Measurements from ENCODE around the gene CNTNAP5. TPM values are rescaled to one million over a fixed set of nuclear protein-coding genes. Genes with fewer than 3 reads are reported as not detected.

The CNTNAP5 gene
- total RNA-seq, 1 experiment from 2014 or later: not detected

DNA sequence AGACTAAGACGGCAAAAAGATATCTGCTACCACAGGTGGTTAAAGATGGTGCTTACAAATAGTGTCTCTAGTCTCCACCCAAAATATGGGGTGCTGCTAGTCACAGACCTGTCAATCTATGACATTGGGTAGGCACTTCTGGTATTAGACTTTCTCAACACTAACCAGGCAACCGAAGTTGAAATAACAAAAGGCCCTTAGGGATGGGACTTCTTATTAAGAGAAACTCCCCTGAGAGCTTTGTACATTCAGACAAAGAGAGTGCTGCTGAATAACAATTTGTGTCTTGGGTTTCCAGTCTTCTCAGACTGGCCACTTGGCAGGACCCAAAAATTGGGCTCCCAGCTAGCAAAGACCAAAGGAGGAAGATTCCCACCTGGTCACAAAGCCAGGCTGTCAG is 310.0 kb downstream of the CNTNAP5 start:
- H3K4me1 ChIP-seq (ENCODE audit: control insufficient read depth, insufficient read depth, low read length): no peaks in the 10 kb centered on the region
- ATAC-seq (no peak), DNase-seq (ENCODE audit: low read depth, low spot score) (no peak)
- H3K27me3 ChIP-seq (ENCODE audit: control insufficient read depth, insufficient read depth, low read length): no peaks in the 10 kb centered on the region
- no peak overlapping the region for H3K4me3 ChIP-seq (ENCODE audit: low read depth in 2 of 2, low read length in 2 of 2)
- H3K27ac ChIP-seq (ENCODE audit: low read length): no peak overlapping the region
- intact Hi-C loops (cut with micrococcal nuclease; ENCODE audit: unreplicated experiment) (no loop called here), in situ Hi-C loops (cut with HindIII; ENCODE audit: low pct_unique_long_range_greater_than_20kb, low sequenced_read_pairs) (no loop called here)
- TF ChIP-seq SIN3A (IDR thresholded peaks at IDR 0.05; ENCODE audit: borderline replicate concordance, insufficient read depth, low read depth, low read length): no peak
- TF ChIP-seq TCF7L2 (IDR thresholded peaks at IDR 0.05; ENCODE audit: low read depth, low read length): no peak
- TF ChIP-seq, protein P1, sequence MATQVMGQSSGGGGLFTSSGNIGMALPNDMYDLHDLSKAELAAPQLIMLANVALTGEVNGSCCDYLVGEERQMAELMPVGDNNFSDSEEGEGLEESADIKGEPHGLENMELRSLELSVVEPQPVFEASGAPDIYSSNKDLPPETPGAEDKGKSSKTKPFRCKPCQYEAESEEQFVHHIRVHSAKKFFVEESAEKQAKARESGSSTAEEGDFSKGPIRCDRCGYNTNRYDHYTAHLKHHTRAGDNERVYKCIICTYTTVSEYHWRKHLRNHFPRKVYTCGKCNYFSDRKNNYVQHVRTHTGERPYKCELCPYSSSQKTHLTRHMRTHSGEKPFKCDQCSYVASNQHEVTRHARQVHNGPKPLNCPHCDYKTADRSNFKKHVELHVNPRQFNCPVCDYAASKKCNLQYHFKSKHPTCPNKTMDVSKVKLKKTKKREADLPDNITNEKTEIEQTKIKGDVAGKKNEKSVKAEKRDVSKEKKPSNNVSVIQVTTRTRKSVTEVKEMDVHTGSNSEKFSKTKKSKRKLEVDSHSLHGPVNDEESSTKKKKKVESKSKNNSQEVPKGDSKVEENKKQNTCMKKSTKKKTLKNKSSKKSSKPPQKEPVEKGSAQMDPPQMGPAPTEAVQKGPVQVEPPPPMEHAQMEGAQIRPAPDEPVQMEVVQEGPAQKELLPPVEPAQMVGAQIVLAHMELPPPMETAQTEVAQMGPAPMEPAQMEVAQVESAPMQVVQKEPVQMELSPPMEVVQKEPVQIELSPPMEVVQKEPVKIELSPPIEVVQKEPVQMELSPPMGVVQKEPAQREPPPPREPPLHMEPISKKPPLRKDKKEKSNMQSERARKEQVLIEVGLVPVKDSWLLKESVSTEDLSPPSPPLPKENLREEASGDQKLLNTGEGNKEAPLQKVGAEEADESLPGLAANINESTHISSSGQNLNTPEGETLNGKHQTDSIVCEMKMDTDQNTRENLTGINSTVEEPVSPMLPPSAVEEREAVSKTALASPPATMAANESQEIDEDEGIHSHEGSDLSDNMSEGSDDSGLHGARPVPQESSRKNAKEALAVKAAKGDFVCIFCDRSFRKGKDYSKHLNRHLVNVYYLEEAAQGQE (IDR thresholded peaks at IDR 0.05; ENCODE audit: insufficient read depth in 1 of 2, low read depth in 2 of 2, low read length in 1 of 2): no peak
- no peak for TF ChIP-seq POLR2AphosphoS5 (IDR thresholded peaks at IDR 0.05; ENCODE audit: low read depth, low read length)
- TF ChIP-seq, protein P2, sequence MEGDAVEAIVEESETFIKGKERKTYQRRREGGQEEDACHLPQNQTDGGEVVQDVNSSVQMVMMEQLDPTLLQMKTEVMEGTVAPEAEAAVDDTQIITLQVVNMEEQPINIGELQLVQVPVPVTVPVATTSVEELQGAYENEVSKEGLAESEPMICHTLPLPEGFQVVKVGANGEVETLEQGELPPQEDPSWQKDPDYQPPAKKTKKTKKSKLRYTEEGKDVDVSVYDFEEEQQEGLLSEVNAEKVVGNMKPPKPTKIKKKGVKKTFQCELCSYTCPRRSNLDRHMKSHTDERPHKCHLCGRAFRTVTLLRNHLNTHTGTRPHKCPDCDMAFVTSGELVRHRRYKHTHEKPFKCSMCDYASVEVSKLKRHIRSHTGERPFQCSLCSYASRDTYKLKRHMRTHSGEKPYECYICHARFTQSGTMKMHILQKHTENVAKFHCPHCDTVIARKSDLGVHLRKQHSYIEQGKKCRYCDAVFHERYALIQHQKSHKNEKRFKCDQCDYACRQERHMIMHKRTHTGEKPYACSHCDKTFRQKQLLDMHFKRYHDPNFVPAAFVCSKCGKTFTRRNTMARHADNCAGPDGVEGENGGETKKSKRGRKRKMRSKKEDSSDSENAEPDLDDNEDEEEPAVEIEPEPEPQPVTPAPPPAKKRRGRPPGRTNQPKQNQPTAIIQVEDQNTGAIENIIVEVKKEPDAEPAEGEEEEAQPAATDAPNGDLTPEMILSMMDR (IDR thresholded peaks at IDR 0.05): no peak
- no TSS peak for BruUV-seq (replicated peaks)
- POLR2A ChIA-PET: no interaction called here
- H3K36me3 ChIP-seq (ENCODE audit: control insufficient read depth, insufficient read depth, low read length): no peaks in the 10 kb centered on the region
- CTCF ChIA-PET: no interaction called here
- H3K9me3 ChIP-seq (ENCODE audit: control insufficient read depth, insufficient read depth, low read depth, low read length): no peaks in the 10 kb centered on the region

DNA sequence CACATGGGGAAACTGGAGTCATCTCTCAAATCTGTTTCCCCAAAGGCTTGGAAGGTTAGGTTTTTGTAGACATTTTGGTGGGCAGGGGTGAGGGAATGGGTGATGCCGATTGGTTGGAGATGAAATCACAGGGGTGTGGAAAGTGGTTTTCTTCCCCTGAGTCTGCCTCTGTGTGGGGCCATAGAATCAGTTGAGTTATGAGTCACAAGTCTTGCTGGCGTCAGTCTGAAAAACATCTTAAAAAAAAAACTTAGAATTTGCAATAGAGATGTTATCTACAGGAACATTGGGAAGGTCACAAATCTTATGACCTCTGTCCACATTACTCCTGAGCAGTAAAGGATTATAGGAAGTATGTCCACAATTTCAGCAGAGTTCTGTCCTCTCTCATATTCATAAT is 314.6 kb downstream of the CNTNAP5 start:
- ChIA-PET CTCF (no interaction called here), POLR2A (no interaction called here)
- no TSS peak for BruUV-seq (replicated peaks)
- Histone ChIP-seq H3K9me3 (ENCODE audit: control insufficient read depth, insufficient read depth, low read depth, low read length) (no peaks in the 10 kb centered on the region), H3K27me3 (ENCODE audit: control insufficient read depth, insufficient read depth, low read length) (no peaks in the 10 kb centered on the region), H3K4me1 (ENCODE audit: control insufficient read depth, insufficient read depth, low read length) (no peaks in the 10 kb centered on the region), H3K36me3 (ENCODE audit: control insufficient read depth, insufficient read depth, low read length) (no peaks in the 10 kb centered on the region), H3K27ac (ENCODE audit: low read length) (no peak overlapping the region), H3K4me3 (ENCODE audit: low read depth in 2 of 2, low read length in 2 of 2) (no peak overlapping the region)
- DNase-seq (ENCODE audit: low read depth, low spot score) (no peak), ATAC-seq (no peak)
- in situ Hi-C loops (cut with HindIII; ENCODE audit: low pct_unique_long_range_greater_than_20kb, low sequenced_read_pairs): no loop called here
- intact Hi-C loops (cut with micrococcal nuclease; ENCODE audit: unreplicated experiment): no loop called here
- TF ChIP-seq TCF7L2 (IDR thresholded peaks at IDR 0.05; ENCODE audit: low read depth, low read length) (no peak), POLR2AphosphoS5 (IDR thresholded peaks at IDR 0.05; ENCODE audit: low read depth, low read length) (no peak), SIN3A (IDR thresholded peaks at IDR 0.05; ENCODE audit: borderline replicate concordance, insufficient read depth, low read depth, low read length) (no peak)
- TF ChIP-seq, protein P2 (IDR thresholded peaks at IDR 0.05): no peak
- TF ChIP-seq, protein P1 (IDR thresholded peaks at IDR 0.05; ENCODE audit: insufficient read depth in 1 of 2, low read depth in 2 of 2, low read length in 1 of 2): no peak
